ENCODE results near the gene CNTD1.
"Not testable (repeated sequence)": the region's sequence is repeated elsewhere in the genome, so short reads cannot be mapped to it uniquely, and the experiment has no call there.

Gene CNTD1, protein sequence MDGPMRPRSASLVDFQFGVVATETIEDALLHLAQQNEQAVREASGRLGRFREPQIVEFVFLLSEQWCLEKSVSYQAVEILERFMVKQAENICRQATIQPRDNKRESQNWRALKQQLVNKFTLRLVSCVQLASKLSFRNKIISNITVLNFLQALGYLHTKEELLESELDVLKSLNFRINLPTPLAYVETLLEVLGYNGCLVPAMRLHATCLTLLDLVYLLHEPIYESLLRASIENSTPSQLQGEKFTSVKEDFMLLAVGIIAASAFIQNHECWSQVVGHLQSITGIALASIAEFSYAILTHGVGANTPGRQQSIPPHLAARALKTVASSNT

DNA sequence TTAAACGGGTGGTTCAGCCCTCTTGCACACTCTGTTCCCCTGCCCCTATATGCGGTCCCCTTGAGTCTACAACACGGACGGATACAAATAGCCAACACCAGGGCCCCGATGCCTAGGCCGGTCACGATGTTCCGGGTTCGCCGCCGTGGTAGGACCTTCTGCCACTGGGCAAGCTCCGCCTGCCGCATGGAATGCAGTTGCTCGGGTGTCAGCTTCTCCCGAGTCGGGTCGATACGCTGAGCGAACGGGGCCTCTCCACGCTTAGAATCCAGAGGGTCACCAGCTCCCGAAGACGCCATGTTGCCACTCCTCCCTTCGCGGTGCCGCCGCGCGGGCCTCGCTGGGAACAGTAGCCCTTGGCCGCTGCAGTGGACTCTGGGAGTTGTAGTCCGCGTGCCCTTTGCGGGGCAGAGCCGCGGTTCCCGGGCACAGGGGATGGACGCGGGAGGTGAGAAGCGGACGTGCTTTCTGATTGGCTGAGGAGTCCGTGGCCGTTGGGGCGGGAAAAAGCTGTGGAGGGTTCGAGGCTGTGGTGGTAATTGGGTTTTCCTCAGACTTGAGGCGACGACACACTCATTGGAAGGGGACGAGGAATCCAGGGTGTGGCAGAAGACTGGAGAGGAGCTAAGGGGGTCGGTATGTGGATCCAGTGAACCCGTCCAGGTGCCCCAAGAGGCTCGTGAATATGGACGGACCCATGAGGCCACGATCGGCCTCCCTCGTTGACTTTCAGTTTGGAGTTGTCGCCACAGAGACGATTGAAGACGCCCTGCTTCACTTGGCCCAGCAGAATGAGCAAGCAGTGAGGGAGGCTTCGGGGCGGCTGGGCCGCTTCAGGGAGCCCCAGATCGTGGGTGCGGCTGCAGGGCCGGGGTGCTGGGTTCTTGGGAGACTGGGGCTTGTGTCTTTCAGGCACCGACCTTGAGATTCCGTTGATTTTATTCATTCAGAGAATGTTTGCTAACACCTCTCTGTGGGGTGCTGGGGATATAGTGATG is at the start of gene CNTD1, which contains the start of gene COA3:
TSS of gene CNTD1 (plus strand) at position 479 of the 998 bp plus-strand sequence. CDS start at position 686, 207 bp downstream.
TSS of gene COA3 (minus strand) at position 322 of the 998 bp plus-strand sequence. CDS start at position 299, 23 bp downstream.
- peak; percentile 26 to 63 (median 29) for DNase-seq (ENCODE audit: low read depth in 3 of 3, low spot score in 1 of 3)

- DNase-seq (ENCODE audit: low read depth in 3 of 3, low spot score in 1 of 3), result no peak
Measured at GRCh38 chr17:42748908-42749798, 49.5 kb upstream of the CNTD1 start.

GRCh38 chr17:42750739-42751344 is 47.8 kb upstream of the CNTD1 start:
- DNase-seq (ENCODE audit: low read depth in 3 of 3, low spot score in 1 of 3), result no peak

DNA sequence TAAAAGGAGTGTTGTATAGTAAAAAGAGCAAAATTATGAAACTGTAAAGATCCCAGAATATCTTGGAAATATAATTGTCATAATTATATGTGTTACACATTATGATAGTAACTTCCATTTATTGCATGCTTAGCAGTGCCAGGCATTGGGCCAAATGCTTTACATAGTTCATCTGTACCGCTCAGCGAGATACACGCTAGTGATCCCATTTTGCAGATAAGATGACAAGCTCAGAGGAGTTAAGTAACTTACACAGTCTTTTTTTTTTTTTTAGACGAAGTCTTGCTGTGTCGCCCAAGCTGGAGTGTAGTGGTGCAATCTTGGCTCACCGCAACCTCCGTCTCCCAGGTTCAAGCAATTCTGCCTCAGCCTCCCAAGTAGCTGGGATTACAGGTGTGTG is 47.0 kb upstream of the CNTD1 start:
- no peak for DNase-seq (ENCODE audit: low read depth in 3 of 3, low spot score in 1 of 3)

DNA sequence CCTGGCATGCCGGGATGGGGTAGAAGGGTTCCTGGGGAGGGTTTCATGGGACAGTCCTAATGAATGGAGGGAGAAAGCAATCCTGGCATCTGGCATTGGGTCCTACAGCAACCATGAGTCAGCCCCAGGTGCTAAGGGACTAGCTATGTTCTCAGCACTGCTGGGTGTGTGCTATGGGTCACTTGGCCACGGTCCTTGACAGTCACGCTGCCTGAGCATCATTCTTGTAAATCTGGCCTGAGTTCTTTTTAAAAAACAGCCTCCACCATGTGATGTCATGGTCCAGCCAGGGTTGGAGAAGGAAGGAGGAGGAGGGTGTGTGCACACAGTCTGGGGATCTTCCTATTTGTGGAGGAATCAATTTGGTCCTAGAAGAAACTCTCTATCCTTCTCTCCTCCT is 43.9 kb upstream of the CNTD1 start:
- DNase-seq (ENCODE audit: low read depth in 3 of 3, low spot score in 1 of 3), result no peak

DNA sequence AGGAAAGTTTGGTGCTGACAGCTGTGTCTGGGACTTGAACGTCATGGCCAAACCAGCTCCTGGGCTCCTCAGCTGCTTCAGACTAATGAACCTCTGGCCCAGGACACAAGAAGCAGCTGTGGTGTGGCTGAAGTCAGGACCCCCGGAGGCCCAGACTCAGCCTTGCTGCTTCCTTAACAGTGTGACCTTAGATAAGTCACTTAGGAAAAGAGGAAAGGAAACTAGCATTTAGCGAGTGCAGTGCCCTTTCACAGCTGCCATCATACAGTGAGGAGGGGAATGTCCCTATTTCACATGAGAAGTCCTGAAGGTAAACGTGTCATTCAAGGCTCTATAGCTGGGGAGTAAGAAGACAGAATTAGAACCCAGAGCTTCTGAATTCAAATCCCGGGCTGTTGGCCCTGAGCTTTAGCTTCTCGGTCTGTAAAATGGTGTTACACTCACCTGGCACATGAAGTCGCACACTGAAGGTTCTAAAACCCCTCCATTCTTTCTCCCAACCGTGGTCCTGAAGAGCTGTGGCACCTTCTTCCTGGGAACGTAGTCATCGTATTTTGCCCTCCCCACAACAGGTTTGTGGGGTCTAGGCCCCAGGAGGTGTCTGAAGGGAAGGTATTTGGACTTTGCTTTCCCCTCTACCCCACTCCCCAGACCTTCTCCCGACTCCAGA is 38.5 kb upstream of the CNTD1 start:
- no peak for DNase-seq (ENCODE audit: low read depth in 3 of 3, low spot score in 1 of 3)

- DNase-seq (ENCODE audit: low read depth in 3 of 3, low spot score in 1 of 3), result no peak
Measured at GRCh38 chr17:42760652-42761581, 37.7 kb upstream of the CNTD1 start, which contains the start of gene RAMP2. Gene RAMP2, plus strand, starts transcription at chr17:42761227. Its CDS starts 35 bp downstream, at chr17:42761262.

DNA sequence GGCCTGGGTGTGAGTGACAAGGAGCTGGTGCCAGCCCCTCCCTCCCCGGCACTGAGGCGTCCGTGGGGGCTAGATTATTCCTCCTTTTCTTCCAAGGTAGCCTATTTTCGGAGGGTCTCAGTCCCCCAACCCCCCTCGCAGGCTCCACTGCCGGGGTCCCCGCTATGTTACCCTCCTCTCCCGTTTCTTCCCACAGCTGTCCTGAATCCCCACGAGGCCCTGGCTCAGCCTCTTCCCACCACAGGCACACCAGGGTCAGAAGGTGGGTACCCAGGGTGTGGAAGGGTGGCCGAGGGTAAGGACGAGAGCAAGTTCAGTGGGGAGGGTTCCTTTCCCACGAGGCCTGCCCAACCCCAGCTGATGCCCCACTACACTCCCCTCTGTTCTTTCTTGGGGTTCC is 37.0 kb upstream of the CNTD1 start:
- DNase-seq (ENCODE audit: low read depth in 3 of 3, low spot score in 1 of 3), result no peak

DNA sequence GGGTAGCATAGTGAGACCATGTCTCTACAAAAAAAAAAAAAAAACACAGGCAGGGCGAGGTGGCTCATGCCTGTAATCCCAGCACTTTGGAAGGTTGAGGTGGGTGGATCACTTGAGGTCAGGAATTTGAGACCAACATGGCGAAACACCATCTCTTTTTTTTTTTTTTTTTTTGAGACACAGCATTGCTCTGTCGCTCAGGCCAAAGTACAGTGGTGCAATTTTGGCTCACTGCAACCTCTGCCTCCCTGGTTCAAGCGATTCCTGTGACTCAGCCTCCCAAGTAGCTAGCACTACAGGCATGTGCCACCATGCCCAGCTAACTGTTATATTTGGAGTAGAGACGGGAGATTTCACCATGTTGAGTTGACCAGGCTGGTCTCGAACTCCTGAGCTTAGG is 32.5 kb upstream of the CNTD1 start:
- no peak for DNase-seq (ENCODE audit: low read depth in 3 of 3, low spot score in 1 of 3)

- no peak for DNase-seq (ENCODE audit: low read depth in 3 of 3, low spot score in 1 of 3)
Measured at GRCh38 chr17:42767512-42767911, 31.1 kb upstream of the CNTD1 start.

- not testable (repeated sequence) for DNase-seq (ENCODE audit: low read depth in 3 of 3, low spot score in 1 of 3)
Measured at GRCh38 chr17:42768006-42768405, 30.7 kb upstream of the CNTD1 start.

DNA sequence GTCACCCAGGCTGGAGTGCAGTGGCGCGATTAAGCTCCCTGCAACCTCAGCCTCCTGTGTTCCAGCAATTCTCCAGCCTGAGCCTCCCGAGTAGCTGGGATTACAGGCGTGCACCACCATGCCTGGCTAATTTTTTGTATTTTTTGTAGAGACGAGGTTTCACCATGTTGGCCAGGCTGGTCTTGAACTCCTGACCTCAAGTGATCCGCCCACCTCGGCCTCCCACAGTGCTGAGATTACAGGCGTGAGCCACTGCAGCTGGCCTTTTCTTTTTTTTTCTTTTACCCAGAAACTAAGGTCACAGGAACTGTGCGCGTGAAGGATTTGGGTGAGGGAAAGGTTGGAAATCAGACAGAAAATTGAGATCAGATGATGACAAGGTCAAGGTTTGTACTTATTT is 28.7 kb upstream of the CNTD1 start:
- DNase-seq (ENCODE audit: low read depth in 3 of 3, low spot score in 1 of 3), result not testable (repeated sequence)

GRCh38 chr17:42772945-42773289 is 25.7 kb upstream of the CNTD1 start:
- DNase-seq (ENCODE audit: low read depth in 3 of 3, low spot score in 1 of 3), result no peak

- DNase-seq (ENCODE audit: low read depth in 3 of 3, low spot score in 1 of 3), result peak; percentile 46 to 55 (median 46)
Measured at GRCh38 chr17:42773290-42774035, 25.2 kb upstream of the CNTD1 start, which contains the start of gene VPS25. Gene VPS25, plus strand, starts transcription at chr17:42773449. Its CDS starts 27 bp downstream, at chr17:42773476.

DNA sequence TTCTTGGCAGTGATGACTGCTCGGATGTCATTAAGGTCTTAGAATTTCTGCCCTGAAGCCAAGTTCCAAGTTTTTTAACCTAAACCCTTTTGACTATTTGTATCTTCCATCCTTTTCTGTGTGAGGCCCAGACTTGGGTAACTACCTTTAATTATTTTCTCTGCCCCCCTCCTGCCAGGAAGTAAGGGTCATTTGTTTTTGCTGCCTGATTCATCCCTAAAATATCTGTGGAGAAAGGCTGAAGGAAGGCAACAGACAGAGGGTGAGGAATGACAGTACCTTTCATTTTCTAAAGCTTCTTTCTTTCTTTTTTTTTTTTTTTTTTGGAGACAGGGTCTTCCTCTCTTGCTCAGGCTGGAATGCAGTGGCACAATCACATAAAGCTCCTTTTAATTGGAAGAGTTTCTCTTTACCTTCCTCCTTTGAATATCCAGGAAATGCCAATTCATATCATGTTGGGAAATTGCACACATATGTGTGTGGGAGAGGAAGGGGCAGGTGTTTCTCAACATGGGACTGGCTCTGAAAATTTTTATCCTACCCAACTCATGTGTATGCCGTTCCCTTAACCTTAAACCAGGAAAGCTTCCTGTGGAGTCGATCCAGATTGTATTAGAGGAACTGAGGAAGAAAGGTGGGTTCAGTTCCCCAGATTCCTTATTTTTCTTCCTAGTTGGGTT is 24.5 kb upstream of the CNTD1 start:
- no peak for DNase-seq (ENCODE audit: low read depth in 3 of 3, low spot score in 1 of 3)

DNA sequence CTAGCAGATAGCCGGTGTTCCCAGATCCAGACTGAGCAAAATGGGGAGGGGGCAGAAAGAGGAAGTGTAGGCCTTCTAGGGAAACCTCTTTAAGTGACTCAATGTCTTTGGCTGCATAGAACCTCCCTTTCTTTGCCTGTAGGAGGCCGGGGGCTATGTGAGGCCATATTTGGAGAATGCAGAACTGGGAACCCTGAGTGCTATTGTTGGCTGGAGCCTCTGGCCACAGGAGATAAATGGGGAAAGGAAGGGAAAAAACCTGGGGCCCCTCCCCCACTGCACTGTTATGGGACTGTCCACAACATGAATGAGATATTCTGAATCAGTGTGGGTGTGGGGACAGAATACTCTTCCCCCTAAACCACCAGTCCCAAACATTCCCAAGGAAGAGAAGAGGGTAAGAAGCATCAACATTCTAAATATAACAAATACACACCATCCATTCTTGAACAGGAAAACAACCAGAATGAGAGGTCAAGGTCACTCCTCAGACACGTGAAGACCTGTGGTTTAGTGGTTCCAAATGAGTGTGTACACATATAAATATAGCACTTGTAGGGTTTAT is 23.0 kb upstream of the CNTD1 start:
- no peak for DNase-seq (ENCODE audit: low read depth in 3 of 3, low spot score in 1 of 3)

DNA sequence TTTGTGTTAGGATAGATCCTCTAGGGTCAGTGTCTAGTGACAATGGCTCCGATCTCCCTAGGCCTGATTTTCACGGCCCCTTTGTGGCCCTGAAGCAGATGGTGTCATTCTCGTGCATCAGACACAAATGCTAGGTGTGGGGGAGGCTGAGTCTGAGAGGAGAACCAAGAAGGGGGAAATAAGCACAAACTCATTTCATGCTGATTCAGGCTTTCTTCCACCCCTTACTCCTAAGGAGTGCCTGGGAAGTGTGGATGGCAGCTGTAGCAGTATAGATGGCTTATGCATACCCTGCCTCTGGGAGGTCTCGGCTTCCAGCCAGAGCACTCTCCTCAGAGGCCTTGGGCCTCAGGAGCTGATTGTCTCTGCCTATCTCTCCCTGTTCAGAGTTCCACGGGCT is 20.1 kb upstream of the CNTD1 start:
- no peak for DNase-seq (ENCODE audit: low read depth in 3 of 3, low spot score in 1 of 3)

Measured in stimulated activated CD4-positive, alpha-beta T cell treated with anti-CD3 and anti-CD28 coated beads, TNF-alpha, amount 100 ng/mL, for 1 hour (primary cell).